HEK293T (cell line): ENCODE measurements around the gene CCL27.

ENCODE experiments used
- ELF4 ChIP-seq: fragments of 450-650 bp; IDR thresholded peaks from 2 replicates; pipeline ENCODE4 v1.6.1; 2017; ENCODE audit warnings: antibody characterized with exemption
- FOXA1 ChIP-seq: fragments of 450-650 bp; IDR thresholded peaks from 2 replicates; pipeline ENCODE4 v1.6.1; 2016; ENCODE audit warnings: mild to moderate bottlenecking
- SP1 ChIP-seq: fragments of 450-650 bp; IDR thresholded peaks from 2 replicates; pipeline ENCODE4 v1.6.1; 2017

DNA sequence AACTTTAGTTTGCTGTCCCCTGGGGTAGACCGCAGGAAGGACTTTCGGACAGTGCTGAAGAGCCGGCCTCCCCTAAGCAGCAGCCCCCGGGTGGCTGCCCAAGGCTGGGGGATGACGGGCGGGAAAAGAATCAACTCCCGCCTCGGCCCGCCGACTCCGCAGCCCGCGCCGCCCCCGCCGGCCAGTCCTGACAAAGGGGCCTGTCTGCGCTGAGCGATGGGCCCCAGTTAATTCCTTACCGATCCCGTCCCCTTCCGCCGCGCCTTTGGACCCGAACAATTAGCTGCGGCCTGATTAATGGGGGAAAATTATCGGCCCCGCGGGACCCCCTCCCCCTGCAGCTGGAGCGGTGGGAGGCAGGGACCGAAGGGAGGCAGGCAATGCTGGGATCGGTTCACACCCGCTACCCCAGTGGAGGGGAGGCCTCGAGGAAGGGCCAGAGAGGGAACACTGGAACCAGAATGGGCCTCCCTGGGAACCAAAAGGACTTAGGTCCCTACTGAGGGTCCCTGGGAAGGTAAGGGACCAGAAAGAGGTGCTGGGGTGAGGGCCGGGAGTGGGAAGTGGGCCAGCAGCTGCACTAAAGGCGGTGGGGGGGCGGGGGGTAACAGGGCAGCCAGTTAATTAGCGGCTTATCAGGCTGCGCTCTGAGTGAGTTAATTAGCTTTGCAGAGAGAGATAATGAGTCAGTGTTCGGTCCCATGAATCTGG, 37.8 kb downstream of the CCL27 start:
- TF ChIP-seq ELF4: no peak
- no peak for TF ChIP-seq FOXA1
- no peak for TF ChIP-seq SP1
